ENCODE measurements around the gene CEMP1.
"Not testable (repeated sequence)": the region's sequence is repeated elsewhere in the genome, so short reads cannot be mapped to it uniquely, and the experiment has no call there.

DNA sequence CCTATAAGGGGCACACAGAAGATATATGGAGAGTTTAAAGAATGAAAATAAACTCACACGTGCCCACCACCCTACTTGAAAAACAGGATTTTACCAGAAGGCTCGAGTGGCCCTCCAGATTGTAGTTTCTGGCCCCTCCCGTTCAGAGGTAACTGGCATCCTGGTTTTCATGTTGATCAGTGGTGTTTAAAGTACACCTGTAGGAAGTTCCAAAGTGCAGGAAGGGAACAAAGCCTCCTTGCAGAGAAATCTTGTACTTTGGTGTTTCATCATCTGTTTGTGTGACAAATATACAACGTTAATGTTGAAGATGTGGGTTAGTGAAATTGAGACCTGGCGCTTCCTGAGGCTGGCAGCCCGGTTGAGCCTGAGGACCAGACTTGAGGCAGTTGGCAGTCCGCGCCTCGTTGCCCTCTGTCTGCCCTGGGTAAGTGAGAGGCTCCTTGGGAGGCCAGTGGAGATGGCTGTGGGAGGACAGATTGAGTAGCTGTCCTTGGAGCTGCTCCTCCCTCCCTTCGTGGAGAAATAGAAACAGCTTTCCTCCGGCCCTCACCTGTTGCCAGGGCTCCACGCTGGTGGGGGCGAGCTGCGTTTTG, 19.2 kb upstream of the CEMP1 start:
- TF ChIP-seq POLR2A, POLR2AphosphoS5 (IDR thresholded peaks at IDR 0.05; ENCODE audit: low read depth, low read length): not testable (repeated sequence)
